Ovary (tissue), 9 donors: Measurements from ENCODE around the gene ZC3H15. TPM values are rescaled to one million over a fixed set of nuclear protein-coding genes. Genes with fewer than 3 reads are reported as not detected.
A peak's percentile ranks its signal among the peaks of the same experiment; 100 is the strongest.

ENCODE experiments used
- DNase-seq, 5 donors: peaks; one replicate each; pipeline ENCODE4 v3.0.0-alpha.2; 2019 to 2020
- H3K27ac ChIP-seq, 2 donors: fragments of 200-600 bp; one replicate each; pipeline versions ENCODE4 v1.5.1 to v1.8.0; 2019 to 2022
- H3K27me3 ChIP-seq: fragments of 200-600 bp; one replicate; pipeline ENCODE4 v1.8.0; 2022
- H3K36me3 ChIP-seq: fragments of 200-600 bp; sonication (generic); one replicate; pipeline ENCODE4 v1.5.1; 2019
- H3K4me1 ChIP-seq: one replicate; pipeline ENCODE4 v1.8.1; 2013; ENCODE audit warnings: mild to moderate bottlenecking, moderate library complexity; ENCODE audit not compliant: insufficient read depth
- H3K4me3 ChIP-seq: fragments of 200-600 bp; sonication (generic); one replicate; pipeline ENCODE4 v1.5.1; 2017
- H3K9me3 ChIP-seq, 2 donors: fragments of 200-600 bp in 1 of 2; sonication (generic) in 1 of 2; one replicate each; pipeline versions ENCODE4 v1.5.1 to v1.8.1; 2013 to 2019; ENCODE audit warnings: mild to moderate bottlenecking in 1 of 2, moderate library complexity in 1 of 2
- EP300 ChIP-seq: sonication (generic); formaldehyde crosslinking; IDR thresholded peaks from one replicate; pipeline ENCODE4 v1.6.1; 2017; ENCODE audit warnings: antibody characterized with exemption
- POLR2A ChIP-seq: fragments of 450-650 bp; IDR thresholded peaks from one replicate; pipeline ENCODE4 v1.6.1; 2017; ENCODE audit warnings: antibody characterized with exemption, mild to moderate bottlenecking, moderate library complexity
- WGBS, 3 donors: extraction: QIAGEN DNeasy Blood & Tissue Kit in 1 of 3; methylation state at CpG; one replicate each; pipeline versions ENCODE4 v1.1.5 to v1.1.7; 2013 to 2017; 5-methylcytosine and 5-hydroxymethylcytosine counted together
- intact Hi-C, 4 donors: fragments of 100-400 bp; cut with DNase I; formaldehyde crosslinking; loops; one replicate each; pipeline versions ENCODE4 v1.11.0 to v1.15.1; 2022 to 2023
- polyA plus RNA-seq, 2 donors: library from polyadenylated mRNA; stranded (reverse); fragments of 200-250 nt in 1 of 2; fragments of 350-450 nt in 1 of 2; fragmentation: Illumina TruSeq in 1 of 2; extraction: RNeasy Lipid Tissue Mini Kit (QIAGEN cat#74804) in 1 of 2; gene quantifications; one replicate each; pipeline ENCODE4 v1.2.3, GENCODE V29; 2013 to 2014
- total RNA-seq, 7 donors: library from RNA; depleted of rRNA in 2 of 7; stranded (reverse); fragments of >200 nt in 2 of 7; fragmentation: NEBNext Ultra II Directional in 3 of 7; extraction: Animal tissue kit (Norgen Biotek cat#: 25700) in 3 of 7; gene quantifications; one replicate each; pipeline versions ENCODE4 v1.1.0 to v1.2.4, GENCODE V29; 2016 to 2023
- TF ChIP-seq, protein P1 (sequence below), 3 donors: fragments of 450-650 bp in 2 of 3; fragments of 200-600 bp in 1 of 3; IDR thresholded peaks; one replicate each; pipeline versions ENCODE4 v1.5.1 to v1.8.0; 2016 to 2022; ENCODE audit warnings: antibody characterized with exemption in 3 of 3, mild to moderate bottlenecking in 1 of 3
- donor health status: DM: no; HTN: no; CAD: no; lungs with moderate emphysema.
- donor health status: DM: no; HTN: no; CAD: no.
- donor health status: Bipolar disorder and iron deficiency.
- donor health status: DM: yes; HTN: yes; CAD: no.
- donor health status: DM: no; HTN: no; CAD: no.
- donor health status: DM: yes; HTN: yes; CAD: no.

The ZC3H15 gene
- total and polyA plus RNA-seq, 9 donors: 36.1 to 58.8 (median 42.7) TPM

DNA sequence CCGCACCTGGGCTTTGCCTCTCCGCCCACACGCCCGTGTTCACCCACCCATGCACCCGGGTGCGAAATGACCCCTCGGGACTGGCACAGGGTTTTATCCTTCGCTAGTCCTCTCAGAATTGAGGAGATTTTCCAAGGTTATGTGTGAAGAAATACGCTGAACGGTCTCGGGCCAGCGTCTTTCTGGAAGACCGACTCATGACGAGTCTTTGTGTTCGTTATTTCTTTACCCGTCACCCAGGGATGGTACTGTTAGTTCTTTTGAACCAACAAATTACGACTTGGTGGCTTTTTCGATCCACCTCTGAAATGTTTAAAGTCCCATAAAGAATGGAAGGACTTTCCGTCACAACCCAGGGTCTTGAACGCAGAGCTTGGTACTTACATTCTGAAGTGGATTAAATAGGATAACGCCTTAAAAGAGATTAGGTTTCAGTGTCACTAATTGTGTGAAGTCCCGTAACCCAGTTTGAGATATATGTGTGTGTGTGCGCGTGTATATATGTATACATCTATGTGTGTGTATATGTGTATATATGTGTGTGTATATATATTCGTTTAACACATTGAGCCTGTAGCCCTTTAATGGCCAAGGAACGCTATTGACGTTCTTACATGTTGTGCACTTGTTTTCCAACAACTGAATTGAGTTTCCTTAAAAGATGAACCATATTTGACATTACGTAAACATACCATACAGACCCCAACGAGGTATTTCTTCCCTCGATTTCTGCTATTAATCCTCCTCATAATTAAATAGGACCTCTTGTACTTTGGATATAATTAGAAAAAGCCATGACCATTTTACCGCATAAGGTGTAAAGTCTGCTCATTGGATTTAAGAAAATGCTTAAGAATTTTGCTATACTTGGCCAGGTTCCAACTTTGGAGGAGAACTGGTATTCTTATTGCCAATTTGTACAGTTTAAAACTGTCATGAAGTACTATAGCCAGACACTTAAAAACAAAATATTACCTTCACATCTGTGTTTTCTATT lies 889 bp downstream of the ZC3H15 start:
- WGBS, 3 donors: 1 to 2% (median 1%) methylated on average over 31 of the region's 31 CpGs
- no peaks in the 10 kb centered on the region for H3K36me3 ChIP-seq
- H3K27ac ChIP-seq: peak overlapping the region; percentile 40 to 80
- no peak for TF ChIP-seq POLR2A
- no peak for TF ChIP-seq EP300
- TF ChIP-seq, protein P1, sequence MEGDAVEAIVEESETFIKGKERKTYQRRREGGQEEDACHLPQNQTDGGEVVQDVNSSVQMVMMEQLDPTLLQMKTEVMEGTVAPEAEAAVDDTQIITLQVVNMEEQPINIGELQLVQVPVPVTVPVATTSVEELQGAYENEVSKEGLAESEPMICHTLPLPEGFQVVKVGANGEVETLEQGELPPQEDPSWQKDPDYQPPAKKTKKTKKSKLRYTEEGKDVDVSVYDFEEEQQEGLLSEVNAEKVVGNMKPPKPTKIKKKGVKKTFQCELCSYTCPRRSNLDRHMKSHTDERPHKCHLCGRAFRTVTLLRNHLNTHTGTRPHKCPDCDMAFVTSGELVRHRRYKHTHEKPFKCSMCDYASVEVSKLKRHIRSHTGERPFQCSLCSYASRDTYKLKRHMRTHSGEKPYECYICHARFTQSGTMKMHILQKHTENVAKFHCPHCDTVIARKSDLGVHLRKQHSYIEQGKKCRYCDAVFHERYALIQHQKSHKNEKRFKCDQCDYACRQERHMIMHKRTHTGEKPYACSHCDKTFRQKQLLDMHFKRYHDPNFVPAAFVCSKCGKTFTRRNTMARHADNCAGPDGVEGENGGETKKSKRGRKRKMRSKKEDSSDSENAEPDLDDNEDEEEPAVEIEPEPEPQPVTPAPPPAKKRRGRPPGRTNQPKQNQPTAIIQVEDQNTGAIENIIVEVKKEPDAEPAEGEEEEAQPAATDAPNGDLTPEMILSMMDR (IDR thresholded peaks at IDR 0.05): no peak
- no peaks in the 10 kb centered on the region for H3K27me3 ChIP-seq
- H3K4me1 ChIP-seq: peaks cover 3% of the 10 kb centered on the region
- H3K9me3 ChIP-seq: no peaks in the 10 kb centered on the region
- H3K4me3 ChIP-seq: peak overlapping the region; percentile 94
- DNase-seq: no peak
- intact Hi-C loops: no loop called here

DNA sequence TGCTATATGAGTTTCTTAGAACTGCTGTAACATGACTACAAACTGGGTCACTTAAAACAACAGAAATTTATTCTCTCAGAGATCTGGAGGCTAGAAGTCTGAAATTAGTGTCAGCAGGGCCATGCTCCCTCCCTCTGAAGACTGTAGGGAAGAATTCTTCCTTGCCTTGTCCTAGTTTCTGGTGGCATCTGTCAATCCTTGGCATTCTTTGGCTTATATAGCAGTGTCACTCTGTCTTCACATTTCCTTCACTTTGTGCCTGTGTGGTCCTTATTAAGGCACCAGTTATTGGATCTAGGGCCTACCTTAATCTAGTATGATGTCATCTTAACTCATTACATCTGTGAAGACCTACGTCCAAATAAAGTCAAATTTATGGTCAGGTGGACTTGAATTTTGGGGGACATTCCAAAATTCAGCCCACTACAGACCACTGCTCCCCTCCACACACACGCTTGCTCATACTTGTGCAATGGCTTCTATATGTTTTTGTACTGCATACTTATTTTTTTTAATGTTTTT lies 7.6 kb downstream of the ZC3H15 start:
- DNase-seq: no peak
- no peak for TF ChIP-seq EP300
- TF ChIP-seq, protein P1 (IDR thresholded peaks at IDR 0.05): no peak
- TF ChIP-seq POLR2A: no peak
- H3K27me3 ChIP-seq: no peaks in the 10 kb centered on the region
- no peak overlapping the region for H3K4me3 ChIP-seq
- H3K4me1 ChIP-seq: peaks cover under 1% of the 10 kb centered on the region
- no peaks in the 10 kb centered on the region for H3K36me3 ChIP-seq
- no peaks in the 10 kb centered on the region for H3K9me3 ChIP-seq
- WGBS, 3 donors: 92 to 94% (median 92%) methylated on average over 2 of the region's 2 CpGs
- intact Hi-C loops: no loop called here
- H3K27ac ChIP-seq: no peak overlapping the region

DNA sequence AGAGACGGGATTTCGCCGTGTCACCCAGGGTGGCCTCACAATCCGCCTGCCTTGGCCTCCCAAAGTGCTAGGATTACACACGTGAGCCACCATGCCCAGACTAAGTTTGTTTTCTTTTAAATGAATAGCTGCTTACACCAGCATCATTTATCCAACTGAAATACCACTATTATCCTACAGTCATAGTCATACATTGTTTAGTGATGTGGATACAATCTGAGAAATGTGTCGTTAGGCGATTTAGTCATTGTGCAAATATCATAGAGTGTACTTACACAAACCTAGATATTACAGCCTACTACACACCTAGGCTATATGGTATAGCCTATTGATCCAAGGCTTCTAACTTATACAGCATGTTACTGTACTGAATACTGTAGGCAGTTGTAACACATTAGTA lies 10.3 kb downstream of the ZC3H15 start:
- intact Hi-C loops: loop anchor here in 1 of 4 donors (5.0 kb wide), 1 partner anchor 156 kb away; no protein-coding TSS in a partner anchor
- no peaks in the 10 kb centered on the region for H3K9me3 ChIP-seq
- no peak overlapping the region for H3K27ac ChIP-seq
- H3K27me3 ChIP-seq: no peaks in the 10 kb centered on the region
- WGBS, 3 donors: 90 to 95% (median 95%) methylated on average over 7 of the region's 7 CpGs
- H3K4me1 ChIP-seq: no peaks in the 10 kb centered on the region
- no peak for DNase-seq
- TF ChIP-seq POLR2A (no peak), EP300 (no peak)
- TF ChIP-seq, protein P1 (IDR thresholded peaks at IDR 0.05): no peak
- H3K4me3 ChIP-seq: no peak overlapping the region
- H3K36me3 ChIP-seq: no peaks in the 10 kb centered on the region

DNA sequence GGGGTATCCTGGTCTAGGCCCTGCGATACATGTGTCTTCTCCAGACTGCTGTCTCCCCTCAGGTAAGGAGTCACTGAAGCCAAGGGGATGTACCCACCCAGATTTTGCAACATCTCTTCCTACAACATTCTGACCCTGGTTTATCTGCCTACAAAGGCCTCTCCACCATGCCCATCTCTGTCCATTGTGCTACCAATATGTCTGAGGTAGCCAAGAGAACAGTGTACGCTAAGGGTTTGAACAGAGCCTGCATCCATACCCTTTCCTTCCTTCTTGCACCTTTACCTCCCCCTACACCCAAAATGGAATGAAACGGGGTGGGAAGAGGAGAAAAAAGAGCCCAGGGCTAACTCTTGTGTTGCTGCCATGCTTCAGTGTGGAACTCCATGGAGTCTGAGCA lies 11.9 kb downstream of the ZC3H15 start:
- Histone ChIP-seq H3K9me3 (no peaks in the 10 kb centered on the region), H3K27ac (no peak overlapping the region), H3K4me3 (no peak overlapping the region), H3K36me3 (no peaks in the 10 kb centered on the region), H3K4me1 (no peaks in the 10 kb centered on the region), H3K27me3 (no peaks in the 10 kb centered on the region)
- intact Hi-C loops: loop anchor here in 1 of 4 donors (5.0 kb wide), 1 partner anchor 154 kb away; no protein-coding TSS in a partner anchor
- DNase-seq: no peak
- 85 to 93% (median 88%) methylated on average over 3 of the region's 3 CpGs for WGBS, 3 donors
- no peak for TF ChIP-seq POLR2A
- TF ChIP-seq, protein P1 (IDR thresholded peaks at IDR 0.05): no peak
- no peak for TF ChIP-seq EP300
